DLD1 (cell line): ENCODE data around the gene TK2.

ENCODE experiments used
- in situ Hi-C: cut with HindIII; loops from 2 replicates; pipeline ENCODE4 v1.10.0; 2017; ENCODE audit warnings: low sequenced_read_pairs

Gene TK2

DNA sequence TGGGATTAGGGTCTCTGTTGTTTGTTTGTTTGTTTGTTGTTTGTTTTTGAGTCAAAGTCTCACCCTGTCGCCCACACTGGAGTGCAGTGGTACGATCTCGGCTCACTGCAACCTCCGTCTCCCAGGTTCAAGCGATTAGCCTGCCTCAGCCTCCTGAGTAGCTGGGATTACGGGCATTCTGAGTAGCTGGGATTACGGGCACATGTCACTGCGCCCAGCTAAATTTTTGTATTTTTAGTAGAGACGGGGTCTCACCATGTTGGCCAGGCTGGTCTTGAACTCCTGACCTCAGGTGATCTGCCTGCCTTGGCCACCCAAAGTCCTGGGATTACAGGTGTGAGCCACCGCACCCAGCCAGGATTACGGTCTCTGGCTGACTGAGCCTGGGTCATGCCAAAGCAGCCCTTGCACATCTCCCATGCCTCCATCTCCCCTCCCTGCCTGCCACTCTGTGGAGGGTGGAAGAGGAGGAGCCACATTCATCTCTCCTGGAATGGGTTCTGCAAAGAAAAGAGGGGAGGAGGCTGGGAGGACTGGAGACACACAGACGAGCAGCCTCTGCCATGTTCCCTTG lies 63.6 kb downstream of the TK2 start:
- in situ Hi-C loops = no loop called here

GRCh38 chr16:66485376-66485775 lies 64.5 kb downstream of the TK2 start:
- in situ Hi-C loops = no loop called here

DNA sequence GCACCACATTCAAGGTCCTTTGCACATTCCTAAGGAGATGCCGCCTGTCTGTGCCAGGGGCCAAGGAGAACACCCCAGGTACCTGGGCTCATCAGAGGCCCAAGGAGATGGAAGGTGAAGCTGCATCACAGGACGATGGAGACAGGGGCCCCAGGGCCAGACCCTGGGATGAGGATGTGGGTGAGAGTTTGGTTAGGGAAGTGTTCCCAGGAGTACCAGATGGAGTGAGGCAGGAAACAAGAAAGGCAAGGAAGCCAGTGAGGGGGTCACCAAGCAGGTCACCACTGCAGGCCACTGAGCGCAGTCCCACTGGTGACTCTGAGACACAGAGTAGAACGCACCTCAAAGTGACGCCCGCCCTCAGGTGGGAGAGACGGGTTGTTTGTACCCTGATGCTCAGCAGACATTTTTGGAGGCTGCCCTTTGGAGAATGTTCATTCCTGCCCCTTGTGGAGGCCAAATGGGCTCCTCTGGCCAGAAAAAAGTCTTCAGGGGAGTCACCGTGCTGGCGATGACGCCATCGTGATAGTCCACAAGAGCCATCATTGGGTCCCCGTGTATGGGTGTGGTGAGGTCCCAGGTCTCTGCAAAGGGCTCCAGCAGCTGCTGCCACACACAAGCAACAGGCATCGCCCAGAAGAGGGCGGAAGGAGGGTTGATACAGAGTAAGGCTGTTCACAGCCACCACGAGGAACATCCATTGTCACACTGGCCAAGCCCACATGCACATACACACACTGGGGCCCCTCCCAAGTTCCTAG lies 65.3 kb downstream of the TK2 start:
- in situ Hi-C loops = no loop called here

DNA sequence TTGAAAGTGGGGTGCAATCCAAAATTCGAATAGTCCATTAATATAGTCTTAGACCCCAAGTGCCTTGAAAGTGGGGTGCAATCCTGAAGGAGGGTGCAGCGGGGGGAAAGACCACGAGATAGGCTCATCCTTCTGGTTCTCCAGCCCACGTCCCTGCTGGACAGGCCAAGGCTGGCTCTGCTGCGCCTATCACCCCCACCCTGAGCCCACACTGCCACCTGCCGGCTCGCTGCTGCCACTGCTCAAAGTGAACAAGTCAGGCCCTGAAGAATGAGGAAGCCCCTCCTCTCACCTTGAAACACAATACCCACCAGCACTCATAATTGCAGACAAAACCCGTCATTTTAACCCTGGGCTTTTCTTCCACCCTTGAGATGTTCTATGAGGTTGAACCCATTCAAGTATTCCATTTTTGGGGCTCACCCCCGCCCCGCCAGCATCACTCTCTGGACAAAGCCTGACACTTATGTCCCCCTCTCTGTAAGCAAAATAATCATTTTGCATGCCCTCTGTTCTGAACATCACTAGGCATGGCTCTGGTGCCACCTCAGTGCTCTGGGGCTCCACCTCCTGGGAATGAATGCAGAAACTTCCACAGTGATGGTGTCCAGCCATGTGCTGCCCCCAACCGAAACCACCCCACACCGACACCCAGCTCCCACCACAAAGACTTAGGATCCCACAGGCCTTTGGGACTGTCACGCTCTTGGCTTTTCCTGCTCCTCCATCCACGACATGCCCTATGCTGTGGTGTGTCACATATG lies 66.1 kb downstream of the TK2 start:
- in situ Hi-C loops = no loop called here

GRCh38 chr16:66481943-66482390 lies 68.0 kb downstream of the TK2 start:
- in situ Hi-C loops = no loop called here

- in situ Hi-C loops = no loop called here
These were observed 68.6 kb downstream of the TK2 start for GRCh38 chr16:66481081-66481942.

GRCh38 chr16:66480265-66481080 lies 69.4 kb downstream of the TK2 start:
- in situ Hi-C loops = no loop called here

DNA sequence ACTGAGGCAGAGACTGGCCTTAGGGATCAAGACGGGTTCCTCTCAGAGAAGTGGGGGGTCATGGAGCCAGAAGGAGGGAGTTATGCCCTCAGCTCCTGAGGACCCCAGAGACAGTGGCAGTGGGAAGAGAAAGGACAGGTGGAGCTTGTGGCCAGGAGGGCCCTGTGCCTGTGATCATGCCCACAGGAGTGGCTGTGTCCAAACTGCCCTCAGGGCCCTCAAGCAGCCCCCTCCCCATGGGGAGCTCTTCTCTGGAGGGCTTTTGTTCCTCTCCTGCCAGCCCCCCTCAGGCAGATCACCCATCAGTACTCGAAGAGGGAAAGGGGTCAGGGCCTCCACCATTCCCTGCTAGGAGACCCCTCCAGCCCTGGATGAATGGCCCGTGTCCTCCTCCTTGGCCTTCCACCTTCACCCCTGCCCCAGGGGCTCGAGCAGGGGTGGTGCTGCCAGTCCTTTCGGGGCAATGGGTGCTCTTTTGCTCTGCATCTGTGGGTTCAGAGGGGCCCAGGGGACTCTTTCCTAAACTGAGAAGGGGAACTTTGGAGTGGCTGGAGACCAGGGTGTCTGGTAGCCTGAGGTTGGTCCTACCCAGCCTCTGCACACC lies 70.2 kb downstream of the TK2 start:
- in situ Hi-C loops = no loop called here

DNA sequence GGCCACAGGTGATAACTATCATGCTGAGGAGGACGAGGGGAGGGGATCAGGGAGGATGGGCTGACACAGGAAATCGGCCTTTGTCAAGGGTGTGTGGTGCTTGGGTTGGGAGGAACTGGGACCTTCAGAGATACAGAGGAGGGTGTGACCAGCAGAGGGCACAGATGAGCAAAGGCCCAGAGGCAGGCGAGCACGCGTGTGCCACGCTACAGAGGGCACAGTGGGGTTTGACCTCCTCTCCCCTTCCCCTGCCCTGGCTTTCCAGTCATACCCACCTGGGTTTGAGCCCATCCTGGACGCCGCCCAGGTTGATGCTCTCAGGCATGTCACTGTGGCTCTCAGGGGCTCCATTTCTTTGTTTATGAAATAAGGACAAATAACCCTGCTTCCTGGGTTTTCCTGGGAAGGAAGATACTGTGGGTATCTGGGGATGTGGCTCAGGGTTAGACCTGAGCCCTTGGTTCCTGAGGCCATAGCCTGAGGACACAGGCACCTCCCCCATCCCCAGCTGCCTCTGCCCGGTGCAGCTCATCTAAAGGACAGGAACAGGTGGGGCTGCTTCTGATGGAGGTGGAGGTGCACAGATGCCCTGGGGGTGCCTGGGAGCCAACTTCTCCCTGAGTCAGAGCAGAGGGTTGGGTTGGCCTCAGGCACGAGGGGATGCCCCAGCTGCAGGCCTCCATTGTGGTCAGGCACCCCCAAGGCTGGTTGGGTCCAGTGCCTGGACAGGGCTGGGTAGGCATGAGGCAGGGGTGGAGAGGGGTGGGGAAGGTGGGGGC lies 71.0 kb downstream of the TK2 start:
- in situ Hi-C loops = no loop called here

- in situ Hi-C loops = no loop called here
These were observed 72.8 kb downstream of the TK2 start for GRCh38 chr16:66477028-66477515.

DNA sequence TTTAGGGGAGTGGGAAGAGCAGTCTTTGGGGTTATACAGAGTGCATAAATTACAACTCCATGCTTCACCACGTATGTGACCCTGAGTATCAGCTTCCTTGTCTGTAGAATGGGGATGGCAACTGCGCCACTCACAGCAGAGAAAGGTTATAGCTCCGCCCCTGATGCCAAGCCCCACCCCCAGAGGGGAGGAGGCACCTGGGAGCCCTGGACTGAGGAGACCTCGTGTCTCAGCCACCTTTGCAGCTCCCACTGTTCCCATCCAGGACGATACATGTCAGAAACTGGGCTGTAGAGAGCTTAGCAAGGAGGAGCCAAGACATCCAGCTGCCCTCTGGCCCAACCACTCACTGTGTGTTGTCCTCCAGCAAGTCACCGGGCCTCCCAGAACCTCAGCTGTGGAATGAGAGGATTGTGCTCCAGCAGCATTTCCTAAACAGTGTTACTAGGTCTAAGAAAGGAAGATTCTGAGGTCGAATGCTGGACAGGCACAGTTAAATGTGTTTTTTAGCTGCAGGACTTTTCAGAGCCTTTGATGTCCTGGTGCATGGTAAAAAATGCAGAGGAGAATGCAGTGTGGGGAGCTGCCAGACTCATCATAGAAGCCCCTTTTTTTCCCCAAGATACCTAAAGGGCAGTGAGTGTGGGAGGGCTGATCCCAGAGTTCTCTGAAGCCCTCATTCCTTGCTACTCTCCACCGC lies 73.4 kb downstream of the TK2 start:
- in situ Hi-C loops = no loop called here

DNA sequence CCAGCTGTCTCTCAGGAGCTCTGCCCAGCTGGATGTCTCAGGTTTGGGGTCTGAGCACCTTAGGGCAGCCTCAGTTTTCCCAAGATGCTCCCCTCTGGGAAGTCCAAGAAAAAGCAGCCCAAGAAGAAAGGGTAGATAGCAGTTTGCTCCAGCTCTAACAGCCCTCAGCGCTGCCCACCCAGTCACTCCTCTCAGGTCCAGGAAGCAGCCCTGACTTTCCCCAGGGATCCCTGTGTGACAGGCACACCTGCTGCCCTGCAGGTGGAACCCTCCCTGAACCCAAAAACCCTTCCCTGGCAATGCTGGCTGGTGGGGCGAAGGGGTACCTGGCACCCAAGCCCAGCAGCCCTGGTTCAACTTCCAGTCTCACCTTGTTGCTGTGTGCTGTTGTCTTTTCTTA lies 74.7 kb downstream of the TK2 start:
- in situ Hi-C loops = no loop called here

GRCh38 chr16:66474750-66475199 lies 75.1 kb downstream of the TK2 start:
- in situ Hi-C loops = no loop called here

GRCh38 chr16:66473654-66474519 lies 76.0 kb downstream of the TK2 start:
- in situ Hi-C loops = no loop called here

DNA sequence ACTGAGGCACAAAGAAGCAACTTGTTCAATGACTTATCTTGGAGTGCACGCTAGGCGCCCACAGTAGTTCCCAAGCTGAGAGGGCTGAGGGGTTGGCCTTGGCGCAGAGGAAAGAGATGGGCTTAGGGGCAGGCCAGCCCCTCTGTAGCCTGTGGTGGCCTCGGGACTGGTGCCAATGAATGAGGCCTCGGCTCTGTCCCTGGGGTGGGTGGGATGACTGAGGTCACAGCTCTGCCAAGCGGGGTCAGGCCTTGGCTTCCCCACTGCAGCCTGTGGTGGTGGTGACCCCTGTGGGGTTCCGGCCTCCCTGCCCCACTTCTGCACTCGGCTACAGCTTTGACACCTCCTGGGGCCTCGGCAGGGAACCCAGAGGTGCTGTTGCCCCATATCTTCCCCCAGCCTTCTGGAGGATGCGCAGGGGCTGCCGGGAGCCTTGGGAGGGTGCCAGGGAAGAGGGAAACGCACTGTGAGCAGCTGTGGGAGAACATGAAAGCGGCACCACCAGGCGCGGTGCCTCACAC lies 76.8 kb downstream of the TK2 start:
- in situ Hi-C loops = no loop called here

DNA sequence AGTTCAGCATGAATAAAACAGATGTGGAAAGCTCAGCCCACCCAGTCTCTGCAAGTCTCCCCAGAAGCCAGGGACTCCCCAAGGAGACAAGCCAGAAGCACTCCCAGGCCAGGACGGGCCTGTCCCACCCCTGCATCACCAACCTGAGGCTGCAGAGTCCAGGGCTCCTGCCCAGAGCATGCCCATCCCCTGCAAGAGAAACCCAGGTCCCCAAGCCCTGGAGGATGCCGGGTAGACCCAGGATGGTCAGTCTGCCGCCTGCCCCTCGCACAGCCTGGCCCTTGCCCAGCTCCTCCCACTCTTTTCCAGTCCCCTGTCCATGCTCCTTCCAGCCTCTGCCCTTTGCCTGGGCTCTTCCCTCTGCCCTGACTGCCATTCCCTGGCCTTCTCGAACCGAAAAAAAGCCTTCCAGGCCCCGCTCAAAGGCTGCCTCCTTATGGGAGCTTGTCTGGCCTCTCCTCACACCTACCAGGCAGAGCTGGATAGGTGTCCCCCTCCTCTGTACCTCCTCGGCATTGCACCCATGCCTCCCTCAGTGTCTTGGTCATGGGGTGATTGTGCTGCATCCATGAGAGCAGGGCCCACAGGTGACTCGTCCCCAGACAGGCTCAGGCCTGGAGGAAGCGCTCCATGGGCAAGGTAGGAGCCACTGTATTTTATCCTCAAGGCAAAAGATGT lies 78.1 kb downstream of the TK2 start:
- in situ Hi-C loops = no loop called here
